Measurements from ENCODE around the gene CCNK.

DNA sequence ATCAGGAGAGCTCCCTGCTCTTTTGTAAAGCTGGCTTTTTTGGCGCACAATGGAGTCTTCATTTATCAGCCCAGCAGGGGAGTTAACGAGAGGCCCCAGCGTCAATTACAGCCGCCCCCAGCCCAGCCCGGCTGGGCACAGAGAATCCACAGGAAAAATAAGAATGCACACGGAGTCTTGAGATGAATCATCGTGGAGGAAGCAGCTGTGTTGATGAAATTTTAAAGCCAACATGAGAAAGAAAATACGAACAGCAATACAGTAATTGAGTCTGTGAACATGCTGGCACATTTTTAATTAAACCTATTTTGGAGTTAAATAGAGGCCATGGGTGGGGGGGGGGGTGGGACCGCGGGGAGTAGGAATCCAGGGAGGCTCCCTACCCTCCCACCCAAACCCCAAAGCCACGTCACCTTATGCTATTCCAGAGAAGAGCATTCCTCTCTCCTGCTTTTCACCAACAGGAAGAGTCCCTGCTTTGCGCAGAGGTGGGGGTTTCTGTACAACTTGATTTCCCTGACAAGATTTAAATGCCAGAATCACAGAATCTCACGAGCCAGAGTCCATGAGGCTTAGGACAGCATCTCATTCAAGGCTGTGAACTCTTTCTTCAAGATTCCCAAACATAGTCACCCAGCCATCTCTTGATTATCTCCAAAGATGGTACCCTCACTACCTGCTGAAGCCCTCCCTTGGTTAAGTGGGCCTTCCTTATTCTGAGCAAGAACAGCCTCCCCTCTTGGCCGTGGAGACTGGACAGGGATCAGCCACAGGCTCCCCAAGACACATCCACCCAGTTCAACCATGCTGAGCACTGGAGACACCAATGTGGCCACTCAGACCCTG, 50.3 kb downstream of the CCNK start:
- TF ChIP-seq CTCF (IDR thresholded peaks at IDR 0.05) (no peak), POLR2A (IDR thresholded peaks at IDR 0.05) (no peak)
